ENCODE measurements around the gene HSFY2.
"Not testable (repeated sequence)": the region's sequence is repeated elsewhere in the genome, so short reads cannot be mapped to it uniquely, and the experiment has no call there.

Gene HSFY2

GRCh38 chrY:18773635-18774034, at the start of gene HSFY2:
HSFY2 (minus strand) TSS chrY:18773735; CDS start chrY:18773618, 117 bp downstream.
- in situ Hi-C loops (cut with MboI; ENCODE audit: low sequenced_read_pairs) = not testable (repeated sequence)

- in situ Hi-C loops (cut with MboI; ENCODE audit: low sequenced_read_pairs) = not testable (repeated sequence)
Observed at GRCh38 chrY:18815751-18816150, 42.2 kb upstream of the HSFY2 start.

GRCh38 chrY:18788757-18789406, 15.3 kb upstream of the HSFY2 start:
- in situ Hi-C loops (cut with MboI; ENCODE audit: low sequenced_read_pairs) = not testable (repeated sequence)

GRCh38 chrY:18754077-18754476, 19.5 kb downstream of the HSFY2 start:
- in situ Hi-C loops (cut with MboI; ENCODE audit: low sequenced_read_pairs) = not testable (repeated sequence)

GRCh38 chrY:18753133-18753815, 20.3 kb downstream of the HSFY2 start:
- in situ Hi-C loops (cut with MboI; ENCODE audit: low sequenced_read_pairs) = not testable (repeated sequence)

GRCh38 chrY:18723714-18724113, 49.8 kb downstream of the HSFY2 start:
- in situ Hi-C loops (cut with MboI; ENCODE audit: low sequenced_read_pairs) = not testable (repeated sequence)

Measured in HL-60/S4 treated with retinoic acid at 250 ng/mL for 4 days and 3 days (cell line).